HL-60 (cell line): Measurements from ENCODE around the gene NACC2.
A peak's percentile ranks its signal among the peaks of the same experiment; 100 is the strongest.
"Not testable (repeated sequence)": the region's sequence is repeated elsewhere in the genome, so short reads cannot be mapped to it uniquely, and the experiment has no call there.

ENCODE experiments used
- DNase-seq, 2 experiments: peaks; one replicate each; pipeline ENCODE4 v3.0.0-alpha.2; 2010 to 2020; ENCODE audit warnings: low read depth in 1 of 2, low spot score in 1 of 2
- H3K27ac ChIP-seq: fragments of 250-450 bp; sonication (Bioruptor Pico); replicated peaks from 2 replicates; pipeline ENCODE4 v1.5.1; 2020; ENCODE audit warnings: mild to moderate bottlenecking, moderate library complexity
- H3K27me3 ChIP-seq: fragments of 250-450 bp; sonication (Bioruptor Pico); 2 replicates; pipeline ENCODE4 v1.5.1; 2021; ENCODE audit warnings: mild to moderate bottlenecking, moderate library complexity; ENCODE audit not compliant: insufficient read depth, poor library complexity, severe bottlenecking
- H3K4me3 ChIP-seq: replicated peaks from 2 replicates; pipeline ENCODE4 v1.5.1; 2011; ENCODE audit warnings: mild to moderate bottlenecking, control low read depth, low read length; ENCODE audit not compliant: insufficient read depth
- CTCF ChIP-seq: IDR thresholded peaks from one replicate; pipeline ENCODE4 v1.5.1; 2011; ENCODE audit warnings: low read length, control low read depth, inconsistent platforms; ENCODE audit not compliant: insufficient read depth
- GABPA ChIP-seq: IDR thresholded peaks from 2 replicates; pipeline ENCODE4 v1.6.1; 2012; ENCODE audit warnings: low read depth
- POLR2AphosphoS5 ChIP-seq: IDR thresholded peaks from 2 replicates; pipeline ENCODE4 v1.6.1; 2012; ENCODE audit warnings: low read depth
- REST ChIP-seq: IDR thresholded peaks from 2 replicates; pipeline ENCODE4 v1.6.1; 2012; ENCODE audit warnings: low read depth; ENCODE audit not compliant: insufficient replicate concordance
- SPI1 ChIP-seq: IDR thresholded peaks from 2 replicates; pipeline ENCODE4 v1.6.1; 2012; ENCODE audit warnings: low read depth, mild to moderate bottlenecking, borderline replicate concordance

The NACC2 gene

GRCh38 chr9:135968083-135968476 is 127.0 kb downstream of the NACC2 start:
- no peak for DNase-seq
- no peaks in the 10 kb centered on the region for H3K27me3 ChIP-seq
- H3K4me3 ChIP-seq: no peak overlapping the region
- H3K27ac ChIP-seq: no peak overlapping the region
- TF ChIP-seq SPI1 (no peak), POLR2AphosphoS5 (no peak), REST (no peak)

- peak overlapping the region; percentile 37; the same call in 1 of the 2 replicates for H3K27ac ChIP-seq
- not testable (repeated sequence) for H3K4me3 ChIP-seq, H3K27me3 ChIP-seq
- peak in 1 of 2 experiments; percentile 50 for DNase-seq
These were observed 128.2 kb downstream of the NACC2 start for GRCh38 chr9:135966916-135967260.

GRCh38 chr9:135965124-135965756 is 129.8 kb downstream of the NACC2 start:
- Histone ChIP-seq H3K27ac (no peak overlapping the region), H3K27me3 (no peaks in the 10 kb centered on the region), H3K4me3 (no peak overlapping the region)
- TF ChIP-seq REST (no peak), SPI1 (no peak), GABPA (no peak), CTCF (no peak), POLR2AphosphoS5 (no peak)
- no peak for DNase-seq

GRCh38 chr9:135963938-135964337 is 131.2 kb downstream of the NACC2 start:
- TF ChIP-seq SPI1: no peak
- TF ChIP-seq REST: no peak
- TF ChIP-seq GABPA: no peak
- no peak for TF ChIP-seq POLR2AphosphoS5
- TF ChIP-seq CTCF: no peak
- Histone ChIP-seq H3K27ac (no peak overlapping the region), H3K4me3 (no peak overlapping the region), H3K27me3 (no peaks in the 10 kb centered on the region)
- no peak for DNase-seq
